HG03135 (cell line): ENCODE measurements around the gene GOLGA6B.
"Not testable (repeated sequence)": the region's sequence is repeated elsewhere in the genome, so short reads cannot be mapped to it uniquely, and the experiment has no call there.

ENCODE experiments used
- ATAC-seq: cut with Tn5 transposase; IDR thresholded peaks from one replicate; pipeline ENCODE4 v1.9.1; 2021; ENCODE audit warnings: mild to moderate bottlenecking, moderate library complexity; ENCODE audit not compliant: unreplicated experiment

GOLGA6B gene

DNA sequence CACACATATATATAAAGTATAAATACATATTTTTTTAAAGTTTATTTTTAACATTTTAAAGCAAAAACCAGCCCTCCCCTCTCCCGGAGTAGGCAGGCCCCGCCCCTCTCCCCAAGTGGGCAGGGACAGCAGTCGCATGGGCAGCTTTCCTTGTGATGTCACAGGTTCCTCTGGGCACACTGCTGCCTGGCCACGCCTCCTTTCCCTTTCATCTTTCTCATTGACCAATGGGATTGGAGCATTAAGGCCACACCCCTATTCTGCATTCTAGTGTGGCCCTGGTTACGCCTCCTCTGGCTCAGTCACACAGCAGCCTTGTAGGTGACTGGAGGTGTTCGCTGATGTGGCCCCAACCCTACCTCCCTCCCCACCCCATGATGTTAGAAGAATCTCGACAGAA lies at the start of gene GOLGA6B:
Gene GOLGA6B, plus strand, starts transcription at position 301 of the 400 bp plus-strand sequence. Its CDS starts 41 bp downstream, at position 342.
- ATAC-seq = not testable (repeated sequence)

- no peak for ATAC-seq
These were observed 49.7 kb upstream of the GOLGA6B start for GRCh38 chr15:72604794-72605193.

DNA sequence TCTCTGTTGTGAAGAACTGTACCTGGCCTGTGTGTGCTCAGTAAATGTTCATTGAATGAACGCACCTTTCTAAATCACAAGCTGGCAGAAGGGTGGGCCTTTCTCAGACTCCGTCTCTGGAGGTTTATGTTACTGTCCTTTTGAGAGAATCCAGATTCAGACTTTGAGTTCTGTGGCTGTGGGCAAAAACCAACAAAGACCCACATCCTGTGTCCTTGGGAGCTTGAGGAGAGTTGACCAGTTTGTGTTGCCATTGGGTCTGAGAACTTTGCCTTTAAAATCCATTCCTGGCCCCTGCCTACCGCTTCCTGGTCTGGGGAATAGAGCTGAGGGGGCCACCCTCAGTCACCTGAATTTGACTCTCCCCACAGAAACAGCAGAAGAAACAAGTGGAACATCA lies 46.4 kb upstream of the GOLGA6B start:
- not testable (repeated sequence) for ATAC-seq

DNA sequence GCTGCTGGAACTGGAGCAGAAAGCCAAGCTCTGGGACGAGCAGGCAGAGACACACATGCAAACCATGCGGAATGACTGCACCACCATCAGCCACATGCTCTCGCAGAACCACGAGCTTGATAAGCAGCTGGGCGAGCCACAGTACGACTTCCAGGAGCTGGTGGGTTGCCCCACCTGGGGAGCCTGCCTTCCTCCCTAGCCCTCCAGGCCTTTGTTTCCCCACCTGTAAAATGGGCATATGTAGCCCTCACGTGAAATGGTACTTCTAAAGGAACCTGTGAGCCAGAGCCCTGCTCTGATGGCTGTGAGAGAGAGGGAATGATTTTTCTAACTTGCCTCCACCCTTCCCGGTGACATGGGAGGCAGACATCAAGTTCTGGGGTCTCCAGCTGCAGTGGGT lies 44.6 kb upstream of the GOLGA6B start:
- no peak for ATAC-seq

DNA sequence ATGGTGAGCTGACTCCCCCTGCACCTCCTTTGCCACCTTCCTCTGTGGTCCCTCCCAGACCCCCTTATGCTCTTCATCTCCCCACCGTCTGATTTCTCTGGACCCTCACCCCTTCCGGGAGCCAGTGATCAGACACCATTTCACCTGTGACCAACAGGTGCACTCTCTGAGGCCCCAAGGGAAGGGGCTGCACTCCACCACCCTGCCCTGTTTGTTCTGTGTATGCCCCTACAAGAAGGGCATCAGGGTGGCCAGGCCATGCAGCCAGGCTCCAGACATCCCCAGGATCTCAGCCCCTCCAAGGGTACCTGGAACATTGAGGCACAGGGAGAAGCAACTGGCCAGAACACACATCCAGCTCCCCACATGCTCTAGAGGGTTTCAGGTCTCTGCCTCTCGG lies 42.2 kb upstream of the GOLGA6B start:
- not testable (repeated sequence) for ATAC-seq

GRCh38 chr15:72614810-72615532 lies 39.5 kb upstream of the GOLGA6B start:
- no peak for ATAC-seq

- ATAC-seq = not testable (repeated sequence)
These were observed 38.8 kb upstream of the GOLGA6B start for GRCh38 chr15:72615533-72616233.

DNA sequence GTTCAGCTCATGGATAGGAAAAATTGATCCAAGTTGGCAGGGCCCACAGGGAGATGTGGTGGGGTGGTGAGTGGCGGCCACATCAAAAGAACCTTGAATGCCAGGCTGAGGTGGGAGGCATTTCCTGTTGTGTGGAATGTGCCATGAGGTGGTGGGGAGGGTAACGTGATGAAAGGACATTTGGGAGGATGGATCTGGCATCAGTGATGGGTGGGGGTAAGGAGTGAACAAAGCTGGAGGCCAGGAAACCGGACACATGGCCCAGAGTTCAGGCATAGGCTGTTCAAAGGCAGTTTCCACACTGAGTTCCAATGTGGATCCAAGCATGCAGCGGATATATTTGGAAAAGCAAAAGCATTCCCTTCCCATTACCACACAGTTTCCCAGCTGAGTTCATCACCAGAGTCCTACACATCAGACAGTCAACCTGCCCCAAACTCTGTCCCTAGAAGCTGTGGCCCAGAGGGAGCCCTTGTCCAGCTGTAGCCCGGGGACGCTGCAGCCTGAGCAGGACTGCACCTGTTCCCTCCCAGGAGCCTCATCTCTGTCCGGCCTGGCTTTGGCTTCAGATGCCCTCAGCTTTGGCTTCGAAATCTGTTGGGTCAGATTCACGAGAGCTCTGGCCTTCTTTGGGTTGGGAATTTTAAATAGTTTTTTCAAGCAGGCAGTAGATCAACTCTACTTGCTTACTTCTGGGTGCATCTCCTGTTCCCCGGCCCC lies 37.8 kb upstream of the GOLGA6B start:
- no peak for ATAC-seq

GRCh38 chr15:72623854-72624253 lies 30.6 kb upstream of the GOLGA6B start:
- ATAC-seq = not testable (repeated sequence)

DNA sequence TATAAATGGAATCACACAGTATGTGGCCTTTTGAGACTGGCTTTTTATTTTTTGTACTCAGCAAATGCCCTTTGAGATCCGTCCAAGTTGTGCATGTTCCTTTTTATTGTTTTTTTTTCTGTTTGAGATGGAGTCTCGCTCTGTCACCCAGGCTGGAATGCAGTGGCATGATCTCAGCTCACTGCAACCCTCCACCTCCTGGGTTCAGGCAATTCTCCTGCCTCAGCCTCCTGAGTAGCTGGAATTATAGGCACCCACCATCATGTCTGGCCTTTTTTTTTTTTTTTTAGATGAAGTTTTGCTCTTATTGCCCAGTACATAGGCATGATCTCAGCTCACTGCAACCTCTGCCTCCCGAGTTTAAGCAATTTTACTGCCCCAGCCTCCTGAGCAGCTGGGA lies 28.3 kb upstream of the GOLGA6B start:
- not testable (repeated sequence) for ATAC-seq

DNA sequence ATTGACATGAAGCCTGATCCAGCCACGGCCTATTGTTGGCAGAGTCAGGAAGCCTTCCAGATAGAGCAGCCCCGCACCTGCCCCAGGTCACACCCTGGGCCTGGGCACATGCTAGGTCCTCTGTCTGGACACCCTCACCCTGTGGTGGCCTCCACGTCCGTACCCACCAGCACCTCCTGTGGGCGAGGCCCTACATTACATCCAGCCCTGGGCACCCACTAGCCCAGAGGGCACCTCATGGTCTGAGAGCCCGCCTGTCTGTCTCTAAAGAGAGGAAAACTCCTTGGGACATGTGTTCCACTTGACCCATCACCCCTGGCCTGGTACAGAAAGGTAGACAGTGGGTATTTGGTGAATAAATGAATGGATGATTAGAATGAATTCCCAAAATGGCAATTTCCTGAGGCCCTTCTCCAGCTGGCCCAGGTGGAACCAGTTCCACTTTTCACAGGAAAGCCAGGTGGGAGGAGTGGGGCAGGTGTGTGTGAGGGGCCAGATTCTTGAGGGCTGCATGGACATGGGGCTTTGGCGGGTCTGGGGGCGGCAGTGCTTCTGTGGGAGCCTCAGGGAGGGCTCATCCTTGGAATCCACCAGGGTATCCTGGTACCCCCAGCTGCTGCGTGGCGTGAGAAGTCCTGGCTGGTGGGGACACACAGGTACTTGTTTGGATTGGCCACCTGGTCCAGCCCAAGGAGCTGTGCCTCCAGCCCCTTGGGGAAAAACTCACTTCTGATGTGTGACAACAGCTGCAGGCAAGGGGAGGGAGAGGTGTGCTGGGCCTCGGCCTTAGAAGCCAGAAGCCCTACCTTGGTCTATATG lies 26.0 kb upstream of the GOLGA6B start:
- not testable (repeated sequence) for ATAC-seq

DNA sequence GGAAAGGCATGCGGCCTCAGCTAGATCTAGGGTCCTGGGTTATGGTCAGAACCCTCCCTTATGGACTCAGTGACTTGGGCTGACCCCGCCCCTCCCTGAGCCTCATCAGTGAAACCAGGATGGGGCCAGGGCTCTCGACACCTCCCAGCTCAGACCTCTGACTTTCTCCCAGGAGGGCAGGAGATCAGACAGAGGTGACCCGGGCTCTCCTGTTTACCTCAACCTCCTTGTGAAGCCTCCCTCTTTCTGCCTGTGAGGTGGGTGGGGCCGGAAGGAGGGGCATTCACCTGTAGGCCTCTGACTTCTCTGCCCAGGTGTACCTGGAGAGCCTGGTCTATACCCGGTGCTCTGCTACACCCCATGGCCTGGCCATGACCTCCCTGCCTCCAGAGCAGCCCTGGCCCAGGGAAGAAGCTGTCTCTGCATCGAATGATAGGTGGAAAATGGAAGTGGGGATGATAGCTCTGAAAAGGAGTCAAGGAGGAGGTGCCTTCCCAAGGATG lies 25.4 kb upstream of the GOLGA6B start:
- not testable (repeated sequence) for ATAC-seq

DNA sequence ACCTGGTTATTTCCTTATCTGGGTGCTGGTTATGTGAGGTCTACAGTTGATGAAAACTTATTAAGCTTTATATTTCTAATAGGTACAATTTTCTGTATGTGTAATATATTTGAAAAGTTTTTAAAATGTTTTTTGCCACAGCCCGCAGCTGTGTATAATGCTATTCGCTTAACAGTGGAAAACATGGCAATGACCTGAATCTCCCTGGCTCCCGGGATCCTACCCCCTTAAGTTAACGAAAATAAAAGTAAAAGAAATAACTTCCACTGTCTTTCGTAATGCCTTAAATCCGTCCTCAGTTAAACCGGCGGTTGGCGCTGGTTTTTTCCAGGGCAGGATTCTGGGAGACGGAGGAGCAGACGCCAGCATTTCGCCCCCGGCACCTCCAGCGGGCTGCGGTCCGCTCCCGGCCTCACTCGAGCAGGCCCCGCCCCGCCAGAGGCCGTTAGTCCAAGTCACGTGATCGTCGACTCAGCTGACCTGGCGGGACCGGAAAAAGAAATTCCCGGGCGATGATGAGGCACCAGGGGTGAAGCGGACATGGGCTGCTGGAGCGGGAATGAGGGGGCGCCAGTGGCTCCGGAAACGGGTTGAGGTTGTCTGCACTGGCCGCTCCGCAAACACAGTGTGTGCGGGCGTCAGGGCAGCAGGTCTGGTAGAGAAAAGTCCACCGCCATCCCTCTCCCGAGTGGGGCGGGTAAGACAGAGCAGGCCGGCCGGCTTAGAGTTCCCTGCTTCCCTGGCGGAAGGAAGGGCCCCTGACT lies 17.8 kb upstream of the GOLGA6B start:
- peak; percentile 55 for ATAC-seq

- not testable (repeated sequence) for ATAC-seq
These were observed 14.6 kb upstream of the GOLGA6B start for GRCh38 chr15:72639759-72640483.

GRCh38 chr15:72642271-72642670 lies 12.2 kb upstream of the GOLGA6B start:
- not testable (repeated sequence) for ATAC-seq

DNA sequence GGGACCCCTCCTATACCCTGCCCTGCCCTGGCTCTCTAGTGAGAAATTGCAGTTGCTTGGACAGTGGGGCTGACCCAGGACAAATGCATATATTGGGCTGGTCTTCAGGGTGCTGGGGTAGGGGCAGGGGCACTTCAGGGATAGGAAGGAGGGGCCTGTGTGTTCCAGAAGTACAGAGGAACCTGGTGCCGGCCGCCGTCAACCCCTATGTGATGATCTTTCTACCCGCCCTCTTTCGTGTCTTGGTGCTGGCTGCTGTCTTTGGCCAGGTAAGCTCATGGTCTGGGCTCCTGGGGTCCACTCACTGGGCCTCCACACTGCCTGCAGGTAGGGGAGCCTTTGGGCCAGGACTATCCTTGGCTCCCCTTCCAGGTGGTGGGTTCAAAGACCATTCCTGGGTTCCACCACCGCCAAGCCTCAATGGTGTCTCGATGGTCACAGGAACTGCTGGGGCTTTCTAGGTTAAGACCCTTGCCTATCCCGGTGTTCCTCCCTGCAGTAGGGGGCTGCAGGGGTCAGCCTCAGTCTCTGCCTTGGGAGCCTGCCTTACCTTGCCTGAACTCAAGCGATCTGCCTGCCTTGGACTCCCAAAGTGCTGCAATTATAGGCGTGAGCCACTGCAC lies 5.8 kb upstream of the GOLGA6B start:
- ATAC-seq = not testable (repeated sequence)

DNA sequence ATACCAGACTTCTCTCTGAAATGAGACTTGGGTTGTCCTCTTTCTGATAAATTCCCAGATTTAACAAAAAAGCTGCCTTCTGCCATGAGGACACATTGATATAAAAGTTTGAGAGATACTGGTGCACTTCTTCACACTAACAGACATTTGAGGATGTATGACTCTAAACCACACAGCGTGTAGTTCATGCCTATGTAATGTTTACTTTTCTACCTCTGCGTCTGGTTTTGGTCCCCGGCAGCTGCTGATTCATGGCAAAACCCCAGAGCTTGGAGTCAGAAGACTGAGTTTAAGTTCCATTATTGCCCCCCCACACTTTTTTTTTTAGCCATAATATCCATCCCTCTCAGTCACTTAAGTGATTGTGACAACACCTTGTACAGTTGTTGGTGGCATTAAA lies 1.5 kb downstream of the GOLGA6B start:
- not testable (repeated sequence) for ATAC-seq

DNA sequence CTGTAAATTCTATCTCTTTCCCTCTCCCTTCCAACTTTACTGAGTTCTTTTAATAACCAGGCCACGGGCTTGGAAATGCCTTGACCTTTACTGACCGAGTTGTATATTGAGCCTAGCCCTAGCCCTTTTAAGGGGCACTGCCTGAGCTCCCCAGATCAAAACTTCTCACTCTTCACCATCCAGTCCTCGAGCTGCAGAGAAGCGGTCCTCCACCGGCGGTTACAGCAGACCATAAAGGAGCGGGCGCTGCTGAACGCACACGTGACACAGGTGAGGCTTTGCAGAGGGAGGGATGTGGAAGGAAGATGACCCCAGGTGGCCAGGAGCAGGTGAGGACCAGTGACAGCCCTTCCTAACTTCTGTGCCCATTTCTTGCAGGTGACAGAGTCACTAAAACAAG lies 6.6 kb downstream of the GOLGA6B start:
- ATAC-seq = not testable (repeated sequence)

DNA sequence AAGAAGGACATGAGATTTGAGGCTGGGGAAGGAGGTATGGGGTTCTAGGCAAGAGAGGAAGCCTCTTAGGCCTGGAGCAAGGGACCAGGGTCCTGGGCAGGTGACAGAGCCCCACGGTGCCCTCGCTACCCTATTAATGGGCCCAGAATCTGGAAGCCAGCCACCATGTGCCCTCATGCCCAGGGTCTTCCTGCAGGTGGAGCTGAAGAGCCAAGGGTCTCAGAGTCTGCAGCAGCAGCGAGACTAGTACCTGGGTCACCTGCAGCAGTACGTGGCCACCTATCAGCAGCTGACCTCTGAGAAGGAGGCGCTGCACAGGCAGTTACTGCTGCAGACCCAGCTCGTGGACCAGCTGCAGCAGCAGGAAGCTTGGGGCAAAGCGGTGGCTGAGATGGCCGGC lies 9.4 kb downstream of the GOLGA6B start:
- ATAC-seq = not testable (repeated sequence)
